ENCODE measurements around the gene KCTD17. TPM values are rescaled to one million over a fixed set of nuclear protein-coding genes. Genes with fewer than 3 reads are reported as not detected.
A peak's percentile ranks its signal among the peaks of the same experiment; 100 is the strongest.

KCTD17 gene
- total RNA-seq, 3 donors from 2014 or later: 33.8 to 39.6 (median 34.3) TPM

- H3K9me3 Mint-ChIP-seq: no peaks in the 10 kb centered on the region
- DNase-seq: no peak
- no peaks in the 10 kb centered on the region for H3K36me3 Mint-ChIP-seq (ENCODE audit: insufficient read depth)
- no peak for ATAC-seq
- H3K27me3 Mint-ChIP-seq (ENCODE audit: low read depth): peaks cover 5% of the 10 kb centered on the region
- no peak overlapping the region for H3K4me3 Mint-ChIP-seq
- peaks cover 27% of the 10 kb centered on the region for H3K4me1 Mint-ChIP-seq (ENCODE audit: low read depth)
These were observed 47.5 kb downstream of the KCTD17 start for GRCh38 chr22:37098976-37099591.

- H3K9me3 Mint-ChIP-seq: no peaks in the 10 kb centered on the region
- H3K36me3 Mint-ChIP-seq (ENCODE audit: insufficient read depth): no peaks in the 10 kb centered on the region
- ATAC-seq: peak in 1 of 2 donors; percentile 67
- H3K27me3 Mint-ChIP-seq (ENCODE audit: low read depth): peaks cover 5% of the 10 kb centered on the region
- no peak overlapping the region for H3K4me3 Mint-ChIP-seq
- peaks cover 14% of the 10 kb centered on the region for H3K4me1 Mint-ChIP-seq (ENCODE audit: low read depth)
- no peak for DNase-seq
These were observed 49.1 kb downstream of the KCTD17 start for GRCh38 chr22:37100589-37101127.

GRCh38 chr22:37101311-37102066 is 49.9 kb downstream of the KCTD17 start:
- H3K4me3 Mint-ChIP-seq: no peak overlapping the region
- no peak for ATAC-seq

GRCh38 chr22:37103151-37103550 is 51.6 kb downstream of the KCTD17 start:
- peaks cover 14% of the 10 kb centered on the region for H3K4me1 Mint-ChIP-seq (ENCODE audit: low read depth)
- H3K36me3 Mint-ChIP-seq (ENCODE audit: insufficient read depth): no peaks in the 10 kb centered on the region
- H3K27me3 Mint-ChIP-seq (ENCODE audit: low read depth): no peaks in the 10 kb centered on the region
- DNase-seq: no peak
- no peak for ATAC-seq
- no peaks in the 10 kb centered on the region for H3K9me3 Mint-ChIP-seq
- no peak overlapping the region for H3K4me3 Mint-ChIP-seq

More at GRCh38 chr22:37101311-37102066, 49.9 kb downstream of the KCTD17 start:
- H3K4me1 Mint-ChIP-seq (ENCODE audit: low read depth): peaks cover 14% of the 10 kb centered on the region
- peaks cover under 1% of the 10 kb centered on the region for H3K27me3 Mint-ChIP-seq (ENCODE audit: low read depth)
- DNase-seq: no peak
- H3K36me3 Mint-ChIP-seq (ENCODE audit: insufficient read depth): no peaks in the 10 kb centered on the region
- no peaks in the 10 kb centered on the region for H3K9me3 Mint-ChIP-seq

- Mint-ChIP-seq H3K9me3 (no peaks in the 10 kb centered on the region), H3K4me3 (no peak overlapping the region), H3K4me1 (ENCODE audit: low read depth) (peaks cover 10% of the 10 kb centered on the region), H3K27me3 (ENCODE audit: low read depth) (no peaks in the 10 kb centered on the region), H3K36me3 (ENCODE audit: insufficient read depth) (no peaks in the 10 kb centered on the region)
- DNase-seq: no peak
- no peak for ATAC-seq
These were observed 52.3 kb downstream of the KCTD17 start for GRCh38 chr22:37103656-37104452.

GRCh38 chr22:37105154-37105553 is 53.6 kb downstream of the KCTD17 start:
- ATAC-seq (no peak), DNase-seq (no peak)
- Mint-ChIP-seq H3K9me3 (no peaks in the 10 kb centered on the region), H3K4me3 (no peak overlapping the region), H3K27me3 (ENCODE audit: low read depth) (no peaks in the 10 kb centered on the region), H3K4me1 (ENCODE audit: low read depth) (peaks cover 8% of the 10 kb centered on the region), H3K36me3 (ENCODE audit: insufficient read depth) (no peaks in the 10 kb centered on the region)

GRCh38 chr22:37105990-37106389 is 54.4 kb downstream of the KCTD17 start:
- no peaks in the 10 kb centered on the region for H3K36me3 Mint-ChIP-seq (ENCODE audit: insufficient read depth)
- no peaks in the 10 kb centered on the region for H3K4me1 Mint-ChIP-seq (ENCODE audit: low read depth)
- H3K27me3 Mint-ChIP-seq (ENCODE audit: low read depth): no peaks in the 10 kb centered on the region
- DNase-seq (no peak), ATAC-seq (no peak)
- H3K4me3 Mint-ChIP-seq: no peak overlapping the region
- no peaks in the 10 kb centered on the region for H3K9me3 Mint-ChIP-seq

- Mint-ChIP-seq H3K4me1 (ENCODE audit: low read depth) (no peaks in the 10 kb centered on the region), H3K4me3 (no peak overlapping the region), H3K36me3 (ENCODE audit: insufficient read depth) (peaks cover 3% of the 10 kb centered on the region), H3K9me3 (no peaks in the 10 kb centered on the region), H3K27me3 (ENCODE audit: low read depth) (no peaks in the 10 kb centered on the region)
- DNase-seq (no peak), ATAC-seq (no peak)
These were observed 56.5 kb downstream of the KCTD17 start for GRCh38 chr22:37107816-37108621.

GRCh38 chr22:37109242-37109917 is 57.8 kb downstream of the KCTD17 start, which contains the start of gene TMPRSS6:
Gene TMPRSS6 (minus strand): TSS chr22:37109713. CDS start chr22:37103417, 6,296 bp downstream.
- no peaks in the 10 kb centered on the region for H3K9me3 Mint-ChIP-seq
- H3K4me3 Mint-ChIP-seq: no peak within 1 kb of the TSS
- no peak for DNase-seq
- peaks cover 3% of the 10 kb centered on the region for H3K36me3 Mint-ChIP-seq (ENCODE audit: insufficient read depth)
- no peak for ATAC-seq
- H3K27me3 Mint-ChIP-seq (ENCODE audit: low read depth): no peaks in the 10 kb centered on the region
- no peaks in the 10 kb centered on the region for H3K4me1 Mint-ChIP-seq (ENCODE audit: low read depth)

GRCh38 chr22:37111156-37111717 is 59.7 kb downstream of the KCTD17 start:
- H3K4me1 Mint-ChIP-seq (ENCODE audit: low read depth): no peaks in the 10 kb centered on the region
- no peak overlapping the region for H3K4me3 Mint-ChIP-seq
- peaks cover 3% of the 10 kb centered on the region for H3K36me3 Mint-ChIP-seq (ENCODE audit: insufficient read depth)
- no peaks in the 10 kb centered on the region for H3K9me3 Mint-ChIP-seq
- no peak for DNase-seq
- no peaks in the 10 kb centered on the region for H3K27me3 Mint-ChIP-seq (ENCODE audit: low read depth)
- no peak for ATAC-seq

- H3K4me1 Mint-ChIP-seq (ENCODE audit: low read depth): no peaks in the 10 kb centered on the region
- H3K36me3 Mint-ChIP-seq (ENCODE audit: insufficient read depth): peaks cover 3% of the 10 kb centered on the region
- no peak overlapping the region for H3K4me3 Mint-ChIP-seq
- no peaks in the 10 kb centered on the region for H3K9me3 Mint-ChIP-seq
- no peak for DNase-seq
- H3K27me3 Mint-ChIP-seq (ENCODE audit: low read depth): no peaks in the 10 kb centered on the region
- no peak for ATAC-seq
These were observed 60.7 kb downstream of the KCTD17 start for GRCh38 chr22:37112084-37112728.

Measured in activated T-cell treated with anti-CD3 and anti-CD28 coated beads, Interleukin-2, amount 50 U/mL, for 4 hours (primary cell).